Fibroblast of lung (primary cell): ENCODE results near the gene PDZD2. TPM values are rescaled to one million over a fixed set of nuclear protein-coding genes. Genes with fewer than 3 reads are reported as not detected.
"Not testable (repeated sequence)": the region's sequence is repeated elsewhere in the genome, so short reads cannot be mapped to it uniquely, and the experiment has no call there.

Experiments
- DNase-seq, 2 donors: peaks; one replicate each; pipeline versions ENCODE4 v3.0.0 to v3.0.0-alpha.2; 2010; ENCODE audit warnings: low read depth in 2 of 2
- H2AFZ ChIP-seq: 2 replicates; pipeline ENCODE4 v1.5.1; 2012; ENCODE audit warnings: low read length, control low read depth, inconsistent platforms
- H3K27ac ChIP-seq: 2 replicates; pipeline ENCODE4 v1.5.1; 2011; ENCODE audit warnings: low read length, control low read depth; ENCODE audit not compliant: insufficient read depth
- H3K27me3 ChIP-seq: 2 replicates; pipeline ENCODE4 v1.5.1; 2011; ENCODE audit warnings: mild to moderate bottlenecking, low read length; ENCODE audit not compliant: control insufficient read depth, insufficient read depth
- H3K36me3 ChIP-seq: 2 replicates; pipeline ENCODE4 v1.5.1; 2011; ENCODE audit warnings: low read length; ENCODE audit not compliant: control insufficient read depth, insufficient read depth
- H3K4me1 ChIP-seq: 2 replicates; pipeline ENCODE4 v1.5.1; 2011; ENCODE audit warnings: low read length; ENCODE audit not compliant: control insufficient read depth, insufficient read depth; ENCODE audit errors: extremely low read depth
- H3K4me2 ChIP-seq: 2 replicates; pipeline ENCODE4 v1.5.1; 2011; ENCODE audit warnings: low read length, control low read depth; ENCODE audit not compliant: insufficient read depth; ENCODE audit errors: extremely low read depth
- H3K4me3 ChIP-seq, 4 experiments: fragments of 200-600 bp in 1 of 4; sonication (generic) in 1 of 4; replicated peaks in 1 of 4; 2 replicates each; pipeline ENCODE4 v1.5.1; 2011 to 2016; ENCODE audit warnings: low read length in 4 of 4, low read depth in 3 of 4, mild to moderate bottlenecking in 3 of 4, control low read depth in 2 of 4, inconsistent platforms in 1 of 4, mixed read lengths in 1 of 4; ENCODE audit not compliant: insufficient read depth in 1 of 4; ENCODE audit errors: control extremely low read depth in 1 of 4
- H3K79me2 ChIP-seq: 2 replicates; pipeline ENCODE4 v1.5.1; 2012; ENCODE audit warnings: mild to moderate bottlenecking, low read length, inconsistent platforms; ENCODE audit not compliant: control insufficient read depth, insufficient read depth
- H3K9ac ChIP-seq: 2 replicates; pipeline ENCODE4 v1.5.1; 2011; ENCODE audit warnings: mild to moderate bottlenecking, low read length, control low read depth; ENCODE audit not compliant: insufficient read depth
- H3K9me3 ChIP-seq: 2 replicates; pipeline ENCODE4 v1.5.1; 2012; ENCODE audit warnings: low read depth, low read length; ENCODE audit not compliant: control insufficient read depth, insufficient read depth
- H4K20me1 ChIP-seq: 2 replicates; pipeline ENCODE4 v1.5.1; 2011; ENCODE audit warnings: low read length; ENCODE audit not compliant: control insufficient read depth, insufficient read depth; ENCODE audit errors: extremely low read depth
- EZH2 ChIP-seq: IDR thresholded peaks from 2 replicates; pipeline ENCODE4 v1.5.1; 2012; ENCODE audit warnings: low read length, control low read depth, mild to moderate bottlenecking; ENCODE audit errors: missing control alignments
- polyA plus RNA-seq, 2 donors: library from polyadenylated mRNA; depleted of rRNA in 1 of 2; stranded (reverse) in 1 of 2; unstranded in 1 of 2; fragments of >200 nt; gene quantifications; 2 replicates each; pipeline ENCODE4 v1.2.1, GENCODE V29; 2011 to 2012; ENCODE audit warnings: missing spikeins in 1 of 2
- total RNA-seq: library from RNA; depleted of rRNA; stranded (reverse); fragments of >200 nt; gene quantifications from 2 replicates; pipeline ENCODE4 v1.2.1, GENCODE V29; 2014
- TF ChIP-seq, protein P1 (sequence below), 2 donors: IDR thresholded peaks in 1 of 2; conservative IDR thresholded peaks in 1 of 2; 1 replicate in 1 of 2; 2 replicates in 1 of 2; pipeline ENCODE4 v1.5.1; 2011 to 2012; ENCODE audit warnings: low read length in 2 of 2, control low read depth in 1 of 2, inconsistent platforms in 1 of 2, low read depth in 1 of 2, mild to moderate bottlenecking in 1 of 2

The PDZD2 gene
- total and polyA plus RNA-seq, 2 donors (not counting 1 experiment from before 2014, with no cell fraction given) = 0.33 to 0.40 TPM

DNA sequence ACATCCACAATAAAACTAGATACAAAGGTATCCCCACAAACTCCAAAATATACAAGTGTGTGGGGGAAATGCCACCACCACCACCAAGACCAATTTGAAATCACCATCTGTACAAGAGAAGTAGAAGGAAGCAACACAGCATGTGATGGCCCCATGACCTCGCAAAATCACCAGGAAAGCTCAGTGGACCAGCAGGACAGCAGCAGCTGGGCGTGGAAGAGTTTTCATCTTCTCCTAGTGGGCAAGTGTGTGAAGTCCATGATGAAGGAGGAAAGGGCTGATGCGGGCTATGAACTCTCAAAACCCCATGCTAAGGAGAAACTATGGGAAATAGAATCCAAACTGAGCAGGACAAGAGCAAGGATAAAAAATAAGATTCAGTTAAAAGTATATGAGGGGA lies 477.1 kb downstream of the PDZD2 start:
- no peak overlapping the region for H3K27ac ChIP-seq
- H3K36me3 ChIP-seq = peaks cover 13% of the 10 kb centered on the region
- no peaks in the 10 kb centered on the region for H3K4me1 ChIP-seq
- H2AFZ ChIP-seq = no peak overlapping the region
- no peak overlapping the region for H3K9ac ChIP-seq
- no peak for DNase-seq
- H3K4me2 ChIP-seq = no peak overlapping the region
- TF ChIP-seq, protein P1, sequence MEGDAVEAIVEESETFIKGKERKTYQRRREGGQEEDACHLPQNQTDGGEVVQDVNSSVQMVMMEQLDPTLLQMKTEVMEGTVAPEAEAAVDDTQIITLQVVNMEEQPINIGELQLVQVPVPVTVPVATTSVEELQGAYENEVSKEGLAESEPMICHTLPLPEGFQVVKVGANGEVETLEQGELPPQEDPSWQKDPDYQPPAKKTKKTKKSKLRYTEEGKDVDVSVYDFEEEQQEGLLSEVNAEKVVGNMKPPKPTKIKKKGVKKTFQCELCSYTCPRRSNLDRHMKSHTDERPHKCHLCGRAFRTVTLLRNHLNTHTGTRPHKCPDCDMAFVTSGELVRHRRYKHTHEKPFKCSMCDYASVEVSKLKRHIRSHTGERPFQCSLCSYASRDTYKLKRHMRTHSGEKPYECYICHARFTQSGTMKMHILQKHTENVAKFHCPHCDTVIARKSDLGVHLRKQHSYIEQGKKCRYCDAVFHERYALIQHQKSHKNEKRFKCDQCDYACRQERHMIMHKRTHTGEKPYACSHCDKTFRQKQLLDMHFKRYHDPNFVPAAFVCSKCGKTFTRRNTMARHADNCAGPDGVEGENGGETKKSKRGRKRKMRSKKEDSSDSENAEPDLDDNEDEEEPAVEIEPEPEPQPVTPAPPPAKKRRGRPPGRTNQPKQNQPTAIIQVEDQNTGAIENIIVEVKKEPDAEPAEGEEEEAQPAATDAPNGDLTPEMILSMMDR (conservative IDR thresholded peaks at IDR 0.05 in 1 of 2, IDR thresholded peaks at IDR 0.05 in 1 of 2; ENCODE audit: low read depth in 1 of 2, low read length in 2 of 2) = no peak
- no peak for TF ChIP-seq EZH2
- H3K4me3 ChIP-seq = no peak overlapping the region
- no peaks in the 10 kb centered on the region for H3K9me3 ChIP-seq
- H4K20me1 ChIP-seq = no peaks in the 10 kb centered on the region
- no peaks in the 10 kb centered on the region for H3K27me3 ChIP-seq
- peaks cover 14% of the 10 kb centered on the region for H3K79me2 ChIP-seq

DNA sequence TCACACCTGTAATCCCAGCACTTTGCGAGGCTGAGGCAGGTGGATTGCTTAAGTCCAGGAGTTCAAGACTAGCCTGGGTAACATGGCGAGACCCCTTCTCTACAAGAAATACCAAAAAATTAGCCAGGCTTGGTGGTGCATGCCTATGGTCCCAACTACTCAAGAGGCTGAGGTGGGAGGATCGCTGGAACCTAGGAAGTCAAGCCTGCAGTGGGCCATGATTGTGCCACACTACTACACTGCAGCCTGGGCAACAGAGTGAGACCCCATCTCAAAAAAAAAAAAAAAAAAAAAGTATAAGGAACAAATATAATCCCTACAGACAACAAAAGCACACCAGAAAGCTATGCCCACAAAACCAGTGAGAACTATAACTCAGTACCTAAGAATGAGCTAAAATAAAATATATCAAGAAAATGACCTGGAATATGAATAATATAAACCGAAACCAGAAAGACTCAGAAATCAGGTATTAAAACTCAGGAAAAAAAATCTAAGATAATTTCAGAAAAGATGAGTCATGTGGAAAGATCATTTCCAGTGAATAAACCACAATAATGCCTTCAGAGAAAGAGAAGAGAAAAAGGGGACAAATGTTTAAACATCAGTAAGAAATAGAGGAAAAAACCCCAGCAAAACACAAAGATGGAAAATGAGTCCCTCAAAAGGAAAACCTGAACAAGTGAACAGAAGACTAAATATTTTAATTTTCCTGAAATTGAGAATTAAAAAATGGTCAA lies 477.8 kb downstream of the PDZD2 start:
- H3K79me2 ChIP-seq = peaks cover 14% of the 10 kb centered on the region
- H4K20me1 ChIP-seq = no peaks in the 10 kb centered on the region
- no peaks in the 10 kb centered on the region for H3K4me1 ChIP-seq
- H3K27me3 ChIP-seq = no peaks in the 10 kb centered on the region
- no peaks in the 10 kb centered on the region for H3K9me3 ChIP-seq
- H3K4me2 ChIP-seq = no peak overlapping the region
- no peak overlapping the region for H3K27ac ChIP-seq
- no peak overlapping the region for H3K9ac ChIP-seq
- H3K36me3 ChIP-seq = peaks cover 10% of the 10 kb centered on the region
- H2AFZ ChIP-seq = no peak overlapping the region
- TF ChIP-seq EZH2 = no peak
- TF ChIP-seq, protein P1 (conservative IDR thresholded peaks at IDR 0.05 in 1 of 2, IDR thresholded peaks at IDR 0.05 in 1 of 2; ENCODE audit: low read depth in 1 of 2, low read length in 2 of 2) = no peak
- H3K4me3 ChIP-seq = no peak overlapping the region
- peak in 1 of 2 donors; percentile 30 for DNase-seq

DNA sequence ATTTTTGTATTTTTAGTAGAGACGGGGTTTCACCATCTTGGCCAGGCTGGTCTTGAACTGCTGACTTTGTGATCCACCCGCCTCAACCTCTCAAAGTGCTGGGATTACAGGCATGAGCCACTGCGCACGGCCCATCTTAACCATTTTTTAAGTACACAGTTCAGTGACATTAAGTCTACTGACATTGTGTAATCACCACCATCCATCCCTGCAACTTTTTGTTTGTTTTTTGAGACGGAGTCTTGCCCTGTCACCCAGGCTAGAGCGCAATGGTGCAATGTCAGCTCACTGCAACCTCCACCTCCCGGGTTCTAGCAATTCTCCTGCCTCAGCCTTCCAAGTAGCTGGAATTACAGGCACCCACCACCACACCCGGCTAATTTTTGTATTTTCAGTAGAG lies 480.0 kb downstream of the PDZD2 start:
- not testable (repeated sequence) for H3K4me3 ChIP-seq, DNase-seq, H4K20me1 ChIP-seq, H3K36me3 ChIP-seq, H3K9ac ChIP-seq, H3K4me1 ChIP-seq, H3K27me3 ChIP-seq, H3K9me3 ChIP-seq, H2AFZ ChIP-seq, H3K4me2 ChIP-seq, H3K27ac ChIP-seq
- peaks cover 18% of the 10 kb centered on the region for H3K79me2 ChIP-seq
